HG03520 (cell line): ENCODE results near the gene TCEAL3.
"Not testable (repeated sequence)": the region's sequence is repeated elsewhere in the genome, so short reads cannot be mapped to it uniquely, and the experiment has no call there.

Experiments used
- ATAC-seq: cut with Tn5 transposase; IDR thresholded peaks from one replicate; pipeline ENCODE4 v1.9.1; 2021; ENCODE audit warnings: mild to moderate bottlenecking, moderate library complexity; ENCODE audit not compliant: unreplicated experiment

Gene TCEAL3

DNA sequence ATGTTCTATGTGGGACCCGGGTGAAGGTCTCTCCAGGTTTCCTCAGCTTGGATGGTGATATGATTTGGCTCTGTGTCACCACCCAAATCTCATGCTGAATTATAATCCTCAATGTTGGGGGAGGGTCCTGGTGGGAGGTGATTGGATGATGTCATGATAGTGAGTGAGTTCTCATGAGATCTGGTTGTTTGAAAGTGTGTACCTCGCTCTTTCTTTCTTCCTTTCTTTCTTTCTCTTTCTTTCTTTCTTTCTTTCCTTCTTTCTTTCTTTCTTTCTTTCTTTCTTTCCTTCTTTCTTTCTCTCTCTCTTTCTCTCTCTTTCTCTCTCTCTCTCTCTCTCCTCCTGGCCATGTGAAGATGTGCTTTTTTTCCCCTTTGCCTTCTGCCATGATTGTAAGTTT is 51.7 kb downstream of the TCEAL3 start:
- not testable (repeated sequence) for ATAC-seq
